ENCODE measurements around the gene ATF2. TPM values are rescaled to one million over a fixed set of nuclear protein-coding genes. Genes with fewer than 3 reads are reported as not detected.

ATF2 gene
- total and polyA plus RNA-seq, 9 of the 15 experiments (the other 6 are each of a cell fraction or from before 2014, with no cell fraction given), result 24.2 to 111 (median 45.9) TPM

GRCh38 chr2:175057078-175057685 is 110.8 kb downstream of the ATF2 start:
- no peaks in the 10 kb centered on the region for H3K9me3 ChIP-seq (replicated peaks; ENCODE audit: control insufficient read depth, insufficient read depth, low read depth, low read length)
- H3K27ac ChIP-seq (ENCODE audit: extremely low read depth, low read depth, low read length), result no peak overlapping the region
- intact Hi-C loops (cut with micrococcal nuclease), result no loop called here
- ATAC-seq (peak; percentile 36; the same call in 1 of the 3 replicates), FAIRE-seq (no peak), DNase-seq (ENCODE audit: extremely low read depth in 1 of 4, low spot score in 3 of 4) (no peak)
- no TSS peak for BruUV-seq (replicated peaks)
- CTCF ChIA-PET (ENCODE audit: low intra/inter-chr PET ratio), result no interaction called here
- WGBS (ENCODE audit: insufficient coverage, low coverage, missing lambda C conversion rate), result 93% methylated on average over 5 of the region's 5 CpGs
- H2AFZ ChIP-seq (ENCODE audit: low read depth, low read length), result no peak overlapping the region
- no peak overlapping the region for H3K9ac ChIP-seq (ENCODE audit: insufficient read depth in 1 of 2, low read depth in 2 of 2, low read length in 2 of 2)
- no peaks in the 10 kb centered on the region for H4K20me1 ChIP-seq (replicated peaks; ENCODE audit: control insufficient read depth, insufficient read depth, low read length)
- H3K4me1 ChIP-seq (replicated peaks in 1 of 2; ENCODE audit: control insufficient read depth in 2 of 2, insufficient read depth in 2 of 2, low read length in 2 of 2), result no peaks in the 10 kb centered on the region
- 0 out of 3 replicates have a peak, but pooled peaks cover 4% of the 10 kb centered on the region for H3K36me3 ChIP-seq (ENCODE audit: control insufficient read depth, insufficient read depth, low read length)
- H3K9me1 ChIP-seq (ENCODE audit: control insufficient read depth, insufficient read depth, low read length), result no peaks in the 10 kb centered on the region
- no peak overlapping the region for H3K4me3 ChIP-seq
- POLR2A ChIA-PET, result interaction anchor here (1.3 kb wide), 1 partner anchor 199 kb away, joined by 3 read pairs; no protein-coding TSS in a partner anchor
- in situ Hi-C loops (cut with MboI), result no loop called here
- no peaks in the 10 kb centered on the region for H3K27me3 ChIP-seq (ENCODE audit: control insufficient read depth in 2 of 2, insufficient read depth in 2 of 2, low read length in 2 of 2)
- H3K79me2 ChIP-seq (ENCODE audit: control insufficient read depth, insufficient read depth, low read length), result no peaks in the 10 kb centered on the region
- no peak overlapping the region for H3K4me2 ChIP-seq (ENCODE audit: insufficient read depth, low read length)
- TF ChIP-seq ARID4B (CRISPR knock-in tag; IDR thresholded peaks at IDR 0.05), result no peak
- no peak for TF ChIP-seq MYBL2 (IDR thresholded peaks at IDR 0.05; ENCODE audit: low read depth)
- TF ChIP-seq MYBL2 (CRISPR knock-in tag; IDR thresholded peaks at IDR 0.05; ENCODE audit: borderline replicate concordance), result no peak
- no peak for TF ChIP-seq ZFP91 (CRISPR knock-in tag; IDR thresholded peaks at IDR 0.05)
- no peak for TF ChIP-seq EHMT2 (IDR thresholded peaks at IDR 0.05)
- TF ChIP-seq, protein P1, sequence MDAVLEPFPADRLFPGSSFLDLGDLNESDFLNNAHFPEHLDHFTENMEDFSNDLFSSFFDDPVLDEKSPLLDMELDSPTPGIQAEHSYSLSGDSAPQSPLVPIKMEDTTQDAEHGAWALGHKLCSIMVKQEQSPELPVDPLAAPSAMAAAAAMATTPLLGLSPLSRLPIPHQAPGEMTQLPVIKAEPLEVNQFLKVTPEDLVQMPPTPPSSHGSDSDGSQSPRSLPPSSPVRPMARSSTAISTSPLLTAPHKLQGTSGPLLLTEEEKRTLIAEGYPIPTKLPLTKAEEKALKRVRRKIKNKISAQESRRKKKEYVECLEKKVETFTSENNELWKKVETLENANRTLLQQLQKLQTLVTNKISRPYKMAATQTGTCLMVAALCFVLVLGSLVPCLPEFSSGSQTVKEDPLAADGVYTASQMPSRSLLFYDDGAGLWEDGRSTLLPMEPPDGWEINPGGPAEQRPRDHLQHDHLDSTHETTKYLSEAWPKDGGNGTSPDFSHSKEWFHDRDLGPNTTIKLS (IDR thresholded peaks at IDR 0.05; ENCODE audit: borderline replicate concordance, low read depth), result no peak
- no peak for TF ChIP-seq TGIF2 (CRISPR knock-in tag; IDR thresholded peaks at IDR 0.05)
- no peak for TF ChIP-seq PRPF4 (IDR thresholded peaks at IDR 0.05; ENCODE audit: insufficient read depth, low read depth, low read length, poor library complexity, severe bottlenecking)
- TF ChIP-seq USF2 (CRISPR knock-in tag; IDR thresholded peaks at IDR 0.05), result no peak
- TF ChIP-seq LCOR (CRISPR knock-in tag; IDR thresholded peaks at IDR 0.05), result no peak
- no peak for TF ChIP-seq CREB3 (tag; conservative IDR thresholded peaks at IDR 0.05; ENCODE audit: low read depth)
- no peak for TF ChIP-seq GATA2 (CRISPR knock-in tag; IDR thresholded peaks at IDR 0.05)
